ENCODE measurements around the gene HS6ST3.

DNA sequence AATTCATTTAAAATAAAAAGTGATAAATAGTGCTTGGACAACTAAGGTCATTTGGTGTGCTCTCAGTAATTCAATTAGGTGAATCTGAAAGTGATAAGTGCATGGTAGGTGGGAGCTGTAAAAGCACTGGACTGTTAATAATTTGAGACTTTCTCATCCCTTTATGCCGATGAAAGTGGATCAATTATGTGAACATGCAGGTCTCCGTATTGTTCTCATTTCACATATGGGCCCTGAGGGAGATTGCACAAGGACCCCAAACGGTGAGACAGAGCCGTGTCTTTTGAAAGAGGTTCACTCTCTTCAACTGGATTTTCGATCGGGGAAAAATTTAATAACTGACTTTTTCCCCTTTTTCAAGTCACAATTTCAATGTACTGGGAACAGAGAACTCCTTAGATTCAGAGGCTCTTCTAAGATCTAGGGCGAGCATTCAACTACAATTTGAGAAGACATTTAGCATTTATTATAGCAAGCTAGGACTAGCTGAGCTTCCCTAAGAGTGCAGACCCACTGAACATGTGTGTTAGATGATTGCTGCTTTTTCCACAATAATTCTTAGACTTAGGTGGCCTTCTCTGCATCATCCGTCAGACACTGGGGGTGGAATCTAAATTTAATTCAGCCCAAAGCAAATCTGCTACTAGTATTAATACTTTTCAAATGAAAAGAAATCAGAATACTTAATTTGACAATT lies 556.8 kb downstream of the HS6ST3 start:
- TF ChIP-seq EZH2phosphoT487 (IDR thresholded peaks at IDR 0.05; ENCODE audit: insufficient read depth, low read depth) (no peak), EZH2 (IDR thresholded peaks at IDR 0.05; ENCODE audit: insufficient read depth, poor library complexity, severe bottlenecking) (no peak)

All from GM23248 (cell line).